Right lobe of liver (tissue), 4 donors: Measurements from ENCODE around the gene AKAIN1.

Experiments used
- POLR2A ChIP-seq: fragments of 450-650 bp; IDR thresholded peaks from one replicate; pipeline ENCODE4 v1.6.1; 2017; ENCODE audit warnings: antibody characterized with exemption, mild to moderate bottlenecking
- TF ChIP-seq, protein P1 (sequence below), 4 donors: fragments of 200-600 bp in 3 of 4; fragments of 450-650 bp in 1 of 4; IDR thresholded peaks; one replicate each; pipeline versions ENCODE4 v1.5.1 to v1.8.0; 2016 to 2022; ENCODE audit warnings: antibody characterized with exemption in 4 of 4, mild to moderate bottlenecking in 2 of 4
- donor health status: DM: no; HTN: no; CAD: no.
- donor health status: DM: no; HTN: no; CAD: no.
- donor health status: DM: no; HTN: yes; CAD: no.

DNA sequence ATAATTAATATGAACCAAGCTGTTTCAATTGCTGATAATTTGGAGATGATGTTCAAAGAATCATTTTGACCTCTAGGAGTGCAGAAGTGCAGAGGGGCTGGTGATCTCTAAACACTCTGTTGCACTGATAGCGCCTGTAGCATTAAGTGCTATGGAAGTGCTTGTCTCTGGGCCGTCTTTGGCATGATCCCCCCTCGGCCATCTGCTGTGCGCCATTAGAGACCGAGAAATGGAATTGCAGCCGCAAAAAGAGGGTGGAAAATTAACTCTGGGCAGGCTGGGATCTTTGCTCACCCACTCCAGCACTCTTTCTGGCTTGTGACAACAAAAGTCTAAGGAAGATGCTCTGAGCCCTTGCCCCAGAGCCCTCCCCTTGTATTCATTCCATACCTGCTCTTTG, 23.4 kb downstream of the AKAIN1 start:
- TF ChIP-seq, protein P1, sequence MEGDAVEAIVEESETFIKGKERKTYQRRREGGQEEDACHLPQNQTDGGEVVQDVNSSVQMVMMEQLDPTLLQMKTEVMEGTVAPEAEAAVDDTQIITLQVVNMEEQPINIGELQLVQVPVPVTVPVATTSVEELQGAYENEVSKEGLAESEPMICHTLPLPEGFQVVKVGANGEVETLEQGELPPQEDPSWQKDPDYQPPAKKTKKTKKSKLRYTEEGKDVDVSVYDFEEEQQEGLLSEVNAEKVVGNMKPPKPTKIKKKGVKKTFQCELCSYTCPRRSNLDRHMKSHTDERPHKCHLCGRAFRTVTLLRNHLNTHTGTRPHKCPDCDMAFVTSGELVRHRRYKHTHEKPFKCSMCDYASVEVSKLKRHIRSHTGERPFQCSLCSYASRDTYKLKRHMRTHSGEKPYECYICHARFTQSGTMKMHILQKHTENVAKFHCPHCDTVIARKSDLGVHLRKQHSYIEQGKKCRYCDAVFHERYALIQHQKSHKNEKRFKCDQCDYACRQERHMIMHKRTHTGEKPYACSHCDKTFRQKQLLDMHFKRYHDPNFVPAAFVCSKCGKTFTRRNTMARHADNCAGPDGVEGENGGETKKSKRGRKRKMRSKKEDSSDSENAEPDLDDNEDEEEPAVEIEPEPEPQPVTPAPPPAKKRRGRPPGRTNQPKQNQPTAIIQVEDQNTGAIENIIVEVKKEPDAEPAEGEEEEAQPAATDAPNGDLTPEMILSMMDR (IDR thresholded peaks at IDR 0.05): no peak
- no peak for TF ChIP-seq POLR2A
